IPS DF 19.7 (cell line): ENCODE results near the gene SELENOV.

ENCODE experiments used
- DNase-seq: peaks from one replicate; pipeline ENCODE4 v3.0.0-alpha.2; 2013; ENCODE audit warnings: low read depth, low spot score

The SELENOV gene

GRCh38 chr19:39557811-39558623 is 43.1 kb downstream of the SELENOV start:
- DNase-seq = no peak

- no peak for DNase-seq
Observed at GRCh38 chr19:39558624-39559117, 43.7 kb downstream of the SELENOV start.

- DNase-seq = no peak
Observed at GRCh38 chr19:39563408-39563807, 48.5 kb downstream of the SELENOV start.

- no peak for DNase-seq
Observed at GRCh38 chr19:39566064-39566463, 51.1 kb downstream of the SELENOV start.

GRCh38 chr19:39568604-39569003 is 53.7 kb downstream of the SELENOV start:
- DNase-seq = no peak
